T-helper 2 cell treated with Interferon-gamma antibody and Interleukin-4, amounts not matched to agents 100 ng/mL and 5 ng/mL, for 36 hours (primary cell): ENCODE measurements around the gene RIPOR2. TPM values are rescaled to one million over a fixed set of nuclear protein-coding genes. Genes with fewer than 3 reads are reported as not detected.
"Not testable (repeated sequence)": the region's sequence is repeated elsewhere in the genome, so short reads cannot be mapped to it uniquely, and the experiment has no call there.

Experiments used
- intact Hi-C: fragments of 100-400 bp; cut with micrococcal nuclease; formaldehyde crosslinking; loops from one replicate; pipeline ENCODE4 v1.15.1; 2023
- total RNA-seq: library from RNA; stranded (reverse); gene quantifications from 2 replicates; pipeline ENCODE4 v1.2.3, GENCODE V29; 2022

The RIPOR2 gene
- total RNA-seq, 1 donor from 2014 or later = 182 TPM

DNA sequence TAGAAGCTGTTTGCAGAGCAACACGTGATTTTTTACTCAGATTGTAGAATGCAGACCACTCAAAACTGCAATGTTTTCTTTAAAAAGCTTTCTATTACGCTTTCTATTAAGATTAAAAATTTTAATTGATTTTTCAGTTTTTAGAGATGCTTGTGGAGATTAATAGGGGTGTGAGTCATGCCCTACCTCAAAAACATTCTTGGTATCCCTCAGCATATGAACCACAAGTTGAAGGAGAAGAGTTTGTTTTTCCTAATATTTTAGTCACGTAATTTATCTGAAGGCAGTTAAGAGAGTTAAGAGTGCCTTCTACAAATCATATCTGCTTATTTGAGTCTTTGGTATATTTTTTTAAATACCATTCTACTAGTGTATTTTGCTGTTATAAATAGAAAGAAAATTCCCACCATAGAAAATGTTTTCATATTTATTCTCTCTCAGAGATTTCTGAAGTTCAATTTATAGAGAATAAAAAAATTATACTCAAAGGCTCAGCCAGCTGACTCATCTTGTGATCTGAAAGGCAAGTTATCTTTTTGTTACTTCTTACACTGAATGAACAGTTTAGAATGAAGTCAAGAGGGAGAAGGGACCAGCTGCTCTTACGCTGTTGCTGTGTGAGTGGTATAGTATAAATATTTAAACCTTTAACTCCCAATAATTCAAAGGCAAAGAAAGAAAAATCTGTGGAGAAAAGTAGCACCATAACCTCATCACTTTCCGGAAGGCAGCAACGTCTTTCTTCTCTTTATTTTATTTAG lies 7.6 kb downstream of the RIPOR2 start:
- intact Hi-C loops = no loop called here

DNA sequence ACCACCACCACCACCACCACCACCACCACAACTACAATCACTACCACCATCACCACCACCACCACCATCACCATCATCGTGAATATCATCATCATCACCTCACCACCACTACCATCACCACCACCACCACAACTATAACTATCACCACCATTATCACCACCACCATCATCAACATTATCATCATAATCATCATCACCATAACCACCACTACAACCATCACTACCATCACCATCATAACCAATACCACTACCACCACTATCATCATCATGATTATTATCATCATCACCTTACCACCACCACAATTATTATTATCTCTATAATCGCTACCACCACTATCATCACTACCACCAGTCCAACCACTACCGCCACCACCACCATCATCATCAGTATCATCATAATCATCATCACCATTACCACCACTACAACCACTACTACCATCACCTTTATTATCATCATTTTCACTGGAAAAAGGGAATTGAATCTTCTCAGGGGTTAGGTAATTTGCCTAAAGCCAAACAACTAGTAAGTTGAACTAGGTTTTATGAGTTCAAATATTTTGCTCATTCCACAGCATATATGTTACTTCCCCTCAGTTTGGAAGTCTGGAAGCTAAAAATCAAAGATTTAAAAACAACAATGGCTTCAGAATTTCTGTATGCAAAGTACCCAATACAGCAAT lies 8.3 kb downstream of the RIPOR2 start:
- intact Hi-C loops = no loop called here

DNA sequence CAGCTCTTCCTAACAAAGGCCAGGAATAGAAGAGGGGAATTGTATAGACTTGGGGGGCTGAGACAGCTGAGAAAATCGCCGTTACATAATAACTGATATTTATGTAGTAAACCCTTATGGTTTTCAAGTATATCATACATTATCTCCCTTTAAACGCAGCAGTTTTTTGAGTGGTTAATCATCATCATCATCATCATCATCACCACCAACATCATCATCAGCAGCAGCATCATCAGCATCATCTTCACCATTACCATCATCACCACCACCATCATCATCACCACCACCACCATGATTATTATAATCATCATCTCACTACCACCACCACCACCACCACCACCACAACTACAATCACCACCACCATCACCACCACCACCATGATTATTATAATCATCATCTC lies 9.1 kb downstream of the RIPOR2 start:
- intact Hi-C loops = not testable (repeated sequence)

DNA sequence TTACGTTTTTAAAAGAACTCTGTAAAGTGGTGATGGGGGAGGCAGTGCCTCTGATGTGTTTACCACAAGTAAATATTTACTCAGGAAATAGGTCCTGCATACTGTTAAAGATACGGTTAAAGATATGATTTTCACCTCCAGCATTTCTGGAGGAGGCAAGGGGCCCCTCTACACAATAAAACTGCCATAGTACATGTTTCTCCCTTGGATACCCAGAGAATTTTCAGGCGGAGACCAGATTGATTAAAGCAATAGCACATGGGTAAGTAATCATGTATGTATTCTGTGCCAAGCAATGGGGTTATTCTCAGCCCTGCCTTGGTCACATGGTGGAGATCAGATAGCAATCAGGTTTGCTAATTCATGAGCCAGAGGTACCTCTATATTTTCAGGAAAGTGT lies 9.6 kb downstream of the RIPOR2 start:
- intact Hi-C loops = no loop called here

DNA sequence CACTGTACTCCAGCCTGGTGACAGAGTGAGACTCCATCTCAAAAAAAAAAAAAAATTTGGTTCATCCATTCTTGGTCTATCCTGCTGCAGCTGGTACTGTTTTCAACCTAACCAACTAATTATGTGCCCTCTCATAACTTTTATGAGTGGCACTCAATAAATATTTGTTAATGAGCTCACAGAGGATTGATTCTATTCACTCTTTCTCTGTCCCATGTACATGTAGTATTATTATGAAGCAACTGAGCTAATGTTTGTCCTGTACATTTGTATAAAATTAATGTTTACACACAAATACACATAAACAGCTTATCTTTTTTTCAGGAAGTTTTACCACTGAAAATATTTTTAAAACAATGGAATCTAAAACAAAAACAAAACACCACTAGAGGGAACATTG lies 10.1 kb downstream of the RIPOR2 start:
- intact Hi-C loops = loop anchor here (2.0 kb wide), 1 partner anchor 15 kb away; no protein-coding TSS in a partner anchor

DNA sequence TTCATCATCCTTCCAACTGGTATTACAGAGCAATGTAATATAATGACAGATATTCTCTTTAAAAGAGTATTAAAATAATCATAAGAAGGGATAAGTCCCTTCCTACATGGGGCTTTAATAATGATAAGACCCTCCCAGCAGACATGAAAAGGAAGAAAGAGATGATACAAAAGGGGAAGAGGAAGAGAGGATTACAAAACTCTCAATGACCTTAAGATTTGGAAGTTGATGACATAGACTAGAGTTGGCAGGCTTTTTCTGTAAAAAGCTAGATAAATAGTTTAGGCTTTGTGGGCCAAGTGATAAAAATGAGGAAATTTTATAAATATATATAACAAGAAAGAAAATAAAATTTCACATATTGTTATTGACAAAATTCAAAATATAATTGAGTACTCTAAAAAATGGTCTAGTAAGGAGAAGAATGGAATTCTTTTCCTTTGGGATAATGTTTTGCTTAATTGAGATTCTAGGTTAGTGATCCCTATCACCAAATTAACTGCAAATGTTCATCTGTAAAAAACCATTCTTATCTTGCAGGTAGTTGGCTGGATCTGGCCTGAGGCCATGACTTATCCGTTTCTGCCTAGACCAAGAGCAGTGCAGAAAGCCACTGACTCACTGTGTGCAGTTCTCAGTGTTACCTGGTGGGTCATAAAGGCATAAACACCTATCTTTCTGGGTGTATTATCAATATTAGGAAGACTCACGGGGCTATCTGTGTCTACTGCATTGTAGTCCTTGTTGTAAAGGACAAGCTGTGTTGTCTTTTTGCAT lies 11.0 kb downstream of the RIPOR2 start:
- intact Hi-C loops = loop anchor here (1.0 to 2.0 kb wide), 2 partner anchors 9 to 14 kb away; no protein-coding TSS in a partner anchor

DNA sequence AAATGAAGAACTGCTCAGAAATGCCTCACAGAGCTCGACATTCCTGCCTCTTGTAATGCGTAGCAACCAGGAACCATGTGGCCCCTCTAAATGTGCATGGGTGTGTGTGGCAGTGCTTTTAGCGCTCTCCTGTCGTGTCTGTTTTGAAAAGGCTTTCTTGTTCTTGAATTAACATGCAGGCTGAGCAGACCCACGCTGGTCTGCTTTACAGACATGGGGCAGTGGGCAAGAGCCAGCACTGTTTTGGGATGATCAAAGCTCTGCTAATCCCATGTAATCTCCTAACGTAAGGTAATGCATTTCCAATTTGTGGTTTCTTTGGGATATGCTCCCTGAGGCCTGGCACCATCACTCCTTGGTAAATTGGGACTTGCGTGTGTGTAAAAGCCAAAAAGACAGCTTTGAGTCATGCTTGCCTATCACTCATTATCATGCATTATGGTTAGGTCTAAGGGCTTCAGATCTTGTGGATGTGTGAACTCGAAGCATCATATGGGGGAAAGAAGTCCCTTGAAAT lies 11.8 kb downstream of the RIPOR2 start:
- intact Hi-C loops = loop anchor here (1.0 to 2.0 kb wide), 2 partner anchors 9 to 13 kb away; no protein-coding TSS in a partner anchor

DNA sequence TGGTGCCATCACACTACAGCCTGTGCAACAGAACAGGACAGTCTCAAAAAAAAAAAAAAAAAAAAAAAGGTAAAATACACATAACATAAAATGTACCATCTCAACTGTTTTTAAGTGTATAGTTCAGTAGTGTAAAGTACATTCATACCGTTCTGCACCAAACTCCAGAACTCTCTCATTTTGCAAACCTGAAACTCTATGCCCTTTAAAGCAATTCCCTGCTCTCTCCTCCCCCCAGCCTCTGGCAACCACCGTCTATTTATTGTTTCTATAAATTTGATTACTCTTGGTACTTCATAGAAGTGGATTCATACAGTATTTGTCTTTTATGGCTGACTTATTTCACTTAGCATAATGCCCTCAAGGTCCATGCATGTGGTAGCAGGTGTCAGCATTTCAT lies 12.9 kb downstream of the RIPOR2 start:
- intact Hi-C loops = no loop called here

DNA sequence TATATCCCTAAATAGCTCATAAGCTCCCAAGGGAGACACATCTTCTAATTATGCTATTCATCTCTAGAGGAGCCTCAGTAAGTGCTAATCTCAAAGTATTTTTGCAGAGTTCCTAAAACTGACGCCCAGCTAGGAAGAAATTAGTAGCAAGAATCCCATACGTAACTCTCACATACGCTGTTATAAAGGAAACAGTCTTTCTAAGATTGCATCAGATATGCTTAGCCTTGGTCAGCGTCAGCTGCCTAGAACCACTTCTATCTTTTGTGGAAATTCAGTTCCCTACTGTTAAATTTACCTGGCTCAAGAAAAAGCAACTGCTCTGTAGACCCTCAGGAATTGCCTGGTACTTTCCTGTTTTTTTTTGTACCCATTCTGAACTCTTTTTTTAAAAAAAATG lies 13.6 kb downstream of the RIPOR2 start:
- intact Hi-C loops = no loop called here

DNA sequence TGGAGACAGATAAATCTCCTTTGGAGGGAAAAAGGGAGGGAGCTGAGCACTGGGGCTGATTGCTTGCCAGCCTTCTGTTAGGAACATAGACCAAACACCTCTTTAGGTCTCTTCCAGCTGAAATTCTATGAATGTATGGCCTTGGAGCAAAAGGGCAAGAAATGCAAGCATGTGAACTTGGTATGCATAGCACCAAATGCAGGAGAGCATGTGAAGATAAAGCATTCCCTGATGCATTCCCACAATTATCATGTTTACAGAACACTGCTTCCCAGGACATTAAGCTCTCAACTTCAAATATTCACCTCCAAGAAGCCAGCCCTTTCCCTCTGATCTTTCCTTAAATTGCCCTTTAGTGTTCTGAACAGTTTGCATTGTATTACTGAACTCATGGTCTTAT lies 15.6 kb downstream of the RIPOR2 start:
- intact Hi-C loops = no loop called here

DNA sequence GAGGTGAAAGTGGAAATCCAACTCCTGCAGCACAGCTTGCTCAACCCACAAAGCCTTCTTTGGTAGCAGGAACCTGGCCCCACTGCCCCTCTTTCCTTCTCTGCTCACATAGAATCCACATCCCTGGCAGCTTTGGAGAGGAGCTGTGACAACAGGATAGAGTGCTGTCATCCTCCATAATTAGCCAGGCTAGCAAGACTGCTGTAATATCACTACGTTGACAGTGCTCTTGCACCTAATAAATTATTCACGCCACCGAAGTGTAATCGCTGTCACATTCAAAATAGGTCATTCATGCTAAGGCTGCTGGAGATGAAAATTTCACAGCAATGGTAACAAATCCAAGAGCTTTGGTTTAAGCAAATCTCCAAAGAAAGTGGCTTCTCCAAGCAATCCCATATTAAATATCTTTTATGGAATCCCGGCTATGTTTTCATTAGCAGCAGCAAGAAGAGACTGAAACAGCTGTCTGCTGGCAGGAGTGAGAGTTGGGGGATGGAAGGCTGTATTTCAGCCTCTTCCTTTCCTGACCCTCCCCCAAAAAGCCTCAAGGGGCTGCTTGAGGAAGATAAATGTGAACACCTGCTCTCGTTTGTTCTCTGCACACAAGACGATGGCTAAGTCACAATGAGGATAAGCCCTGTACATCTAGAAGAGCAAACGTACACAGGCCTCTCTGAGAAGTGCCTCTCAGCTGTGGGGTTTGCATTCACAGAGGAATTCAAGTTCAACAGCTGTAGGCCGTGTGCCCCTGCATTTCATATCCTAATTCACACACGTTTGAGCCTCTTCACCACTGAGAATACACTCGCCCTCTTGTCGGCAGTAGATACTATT lies 16.5 kb downstream of the RIPOR2 start:
- intact Hi-C loops = no loop called here

DNA sequence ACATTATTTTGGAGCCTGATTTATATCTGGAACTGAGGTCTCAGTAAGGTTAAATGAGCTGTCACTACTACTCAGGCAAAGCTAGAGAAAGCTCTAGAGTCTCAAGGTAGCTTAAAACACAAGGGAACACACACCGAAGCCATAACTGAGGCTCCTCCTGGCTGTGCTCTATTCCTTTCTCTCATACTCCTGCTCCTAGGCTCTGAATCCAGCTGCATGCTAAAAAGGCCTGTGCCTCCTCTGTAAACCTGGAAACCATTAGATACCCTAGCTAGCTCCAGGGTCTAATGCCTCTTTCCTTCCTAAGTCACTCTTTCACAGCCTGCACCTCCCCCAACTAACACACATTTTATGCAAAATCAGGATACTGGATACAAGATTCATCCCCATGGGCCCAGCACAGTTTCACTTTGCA lies 17.1 kb downstream of the RIPOR2 start:
- intact Hi-C loops = no loop called here

DNA sequence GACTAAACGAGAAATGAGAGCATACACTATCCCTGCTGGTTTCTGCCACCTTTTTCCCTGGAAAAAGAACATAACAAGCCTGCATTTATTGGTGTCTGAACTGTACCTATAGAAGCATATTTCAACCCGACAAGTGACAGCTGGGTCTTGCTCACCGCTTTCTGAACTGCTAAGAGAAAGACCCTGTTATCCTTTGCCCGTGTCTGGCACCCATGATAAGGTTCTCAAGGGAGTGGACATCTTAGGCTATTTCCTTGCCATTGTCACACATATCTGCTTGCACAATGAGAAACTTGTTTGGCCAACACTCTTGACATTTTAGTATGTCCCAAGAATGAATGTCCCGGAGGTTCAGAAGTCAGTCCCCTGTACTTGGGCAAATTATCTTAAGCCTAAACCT lies 19.3 kb downstream of the RIPOR2 start:
- intact Hi-C loops = no loop called here

DNA sequence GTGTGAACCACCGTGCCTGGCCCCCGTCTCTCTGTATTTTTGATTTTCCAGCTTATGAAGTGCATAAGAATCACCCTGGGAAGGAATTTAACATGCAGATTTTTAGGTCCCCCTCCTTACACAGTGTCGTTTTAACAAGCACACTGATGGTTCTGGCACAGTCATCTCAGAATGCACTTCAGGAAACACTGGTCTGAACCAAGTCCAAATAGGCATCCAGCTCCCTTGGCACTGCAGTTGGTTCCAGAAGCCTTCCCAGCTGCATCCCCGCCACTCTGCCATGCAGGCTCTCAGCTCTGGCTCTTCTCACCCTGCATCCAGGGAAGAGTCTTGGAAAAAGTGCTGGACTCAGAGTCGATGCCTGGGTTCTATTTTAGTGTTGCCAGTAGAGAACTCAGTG lies 20.1 kb downstream of the RIPOR2 start:
- intact Hi-C loops = no loop called here

DNA sequence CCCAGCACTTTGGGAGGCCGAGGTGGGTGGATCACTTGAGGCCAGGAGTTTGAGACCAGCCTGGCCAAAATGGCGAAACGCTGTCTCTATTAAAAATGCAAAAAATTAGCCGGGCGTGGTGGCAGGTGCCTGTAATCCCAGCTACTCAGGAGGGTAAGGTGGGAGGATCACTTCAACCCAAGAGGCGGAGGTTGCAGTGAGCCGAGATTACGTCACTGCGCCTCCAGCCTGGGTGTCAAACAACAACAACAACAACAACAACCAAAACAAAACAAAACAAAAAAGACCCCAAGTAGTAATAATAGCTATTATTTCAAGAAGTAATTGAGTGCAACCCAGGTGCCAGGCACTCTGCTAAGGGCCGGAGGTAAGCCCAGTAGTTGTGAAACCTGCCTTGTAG lies 21.7 kb downstream of the RIPOR2 start:
- intact Hi-C loops = loop anchor here (5.0 kb wide), 1 partner anchor 158 kb away; no protein-coding TSS in a partner anchor

DNA sequence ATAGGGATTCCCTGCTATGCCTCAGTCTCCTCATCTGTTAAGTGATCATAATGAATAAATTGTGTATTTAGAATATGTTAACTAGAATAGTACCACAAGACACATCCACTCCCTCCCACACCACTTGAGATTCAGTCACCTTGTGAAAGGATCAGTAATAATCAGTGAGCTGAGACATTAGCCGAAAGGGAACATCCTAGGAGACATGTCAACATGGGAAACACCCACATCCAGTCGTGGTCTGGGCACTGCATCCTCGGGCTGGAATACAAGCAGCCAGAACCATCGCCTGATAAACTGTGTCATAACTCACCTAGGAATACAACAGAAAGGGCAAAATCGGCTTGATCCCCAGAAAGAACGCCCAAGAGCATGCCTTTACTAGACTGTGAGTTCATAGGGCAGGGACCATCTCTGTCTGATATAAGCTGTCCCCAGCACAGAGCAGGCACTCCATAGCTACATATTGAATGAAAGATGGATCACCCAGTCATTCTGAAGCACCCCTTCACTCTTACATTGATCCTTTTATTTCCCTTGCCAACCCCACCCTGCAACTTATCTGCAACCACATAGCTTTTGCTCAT lies 23.9 kb downstream of the RIPOR2 start:
- intact Hi-C loops = loop anchor here (2.0 to 5.0 kb wide), 4 partner anchors 13 to 160 kb away; partner anchors contain the start of gene RIPOR2

DNA sequence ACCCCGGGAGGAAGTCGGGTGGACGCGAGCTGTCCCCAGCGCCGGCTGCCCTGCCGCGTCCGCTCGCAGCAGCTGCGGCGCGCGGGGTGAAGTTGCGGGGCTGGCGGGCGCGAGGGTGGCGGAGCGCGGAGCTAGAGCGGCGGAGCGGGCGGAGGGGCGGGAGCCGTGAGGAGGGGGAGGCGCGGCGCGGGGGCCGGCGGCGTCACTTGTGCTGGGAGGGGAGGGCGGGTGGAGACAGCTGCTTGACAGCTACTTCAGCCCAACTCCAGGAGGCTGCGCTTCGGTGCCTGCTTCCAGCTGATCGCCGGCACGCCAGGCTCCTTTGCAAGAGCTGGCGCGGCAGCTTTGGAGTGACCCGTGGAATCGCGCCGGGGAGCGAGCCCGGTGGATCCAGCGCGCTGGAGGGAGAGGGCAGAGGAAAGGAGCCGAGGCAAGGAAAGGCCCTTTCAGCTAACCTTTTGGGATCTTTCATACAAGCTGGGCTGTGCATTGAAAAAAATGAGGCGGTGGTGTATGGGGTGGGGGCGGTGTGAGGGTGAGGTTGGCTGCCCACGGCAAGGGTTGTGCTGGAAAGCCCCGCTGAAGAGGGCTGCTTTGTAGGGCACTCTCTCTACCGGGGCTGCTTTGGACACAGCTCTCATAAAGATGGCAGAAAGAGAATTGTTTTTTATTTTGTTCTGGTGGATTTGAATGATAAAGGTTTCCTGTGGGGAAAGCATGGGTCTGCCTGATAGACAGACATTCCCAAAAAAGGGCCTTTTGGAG lies 24.6 kb downstream of the RIPOR2 start:
- intact Hi-C loops = loop anchor here (2.0 to 5.0 kb wide), 4 partner anchors 14 to 161 kb away; partner anchors contain the start of gene RIPOR2

DNA sequence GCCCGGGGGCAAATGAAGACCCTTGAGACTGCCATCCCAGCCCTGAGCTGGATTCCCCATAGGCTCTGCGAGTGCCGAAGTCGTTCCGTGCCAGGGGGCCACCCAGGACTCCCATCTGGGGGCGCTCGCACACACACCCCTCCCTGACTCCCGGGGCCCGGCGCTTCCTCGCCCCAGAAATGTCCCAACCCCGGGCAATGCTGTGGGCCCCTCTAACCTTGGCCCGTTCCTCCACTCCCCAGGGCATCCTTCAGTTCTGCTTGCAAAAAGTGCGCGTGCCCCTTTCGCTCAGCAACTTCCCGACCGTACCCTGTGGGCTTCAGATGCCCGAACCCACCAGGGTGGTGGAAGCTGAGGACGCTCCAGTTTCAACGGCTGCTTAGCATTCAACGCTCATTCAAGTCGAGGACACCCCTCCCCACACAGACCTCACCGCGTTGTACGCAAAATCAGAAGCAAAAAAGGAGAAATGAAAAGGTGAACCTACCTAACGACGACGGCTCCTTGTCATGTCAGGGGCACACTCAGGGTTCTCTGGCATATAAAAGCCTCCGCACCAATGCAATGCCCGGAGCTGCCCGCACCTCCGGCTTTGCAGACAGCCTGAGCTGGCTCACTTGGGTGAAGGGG lies 25.3 kb downstream of the RIPOR2 start:
- intact Hi-C loops = loop anchor here (2.0 to 5.0 kb wide), 4 partner anchors 14 to 162 kb away; partner anchors contain the start of gene RIPOR2
